K562 treated with DMSO at 1 percent for 24 hours (cell line): ENCODE measurements around the gene ARHGEF12. TPM values are rescaled to one million over a fixed set of nuclear protein-coding genes. Genes with fewer than 3 reads are reported as not detected.

ENCODE experiments used
- total RNA-seq: library from RNA; unstranded; fragments of 300-600 nt; gene quantifications from 2 replicates; pipeline ENCODE4 v1.2.3, GENCODE V29; 2022; ENCODE audit warnings: low read depth; ENCODE audit not compliant: insufficient read depth

The ARHGEF12 gene, protein sequence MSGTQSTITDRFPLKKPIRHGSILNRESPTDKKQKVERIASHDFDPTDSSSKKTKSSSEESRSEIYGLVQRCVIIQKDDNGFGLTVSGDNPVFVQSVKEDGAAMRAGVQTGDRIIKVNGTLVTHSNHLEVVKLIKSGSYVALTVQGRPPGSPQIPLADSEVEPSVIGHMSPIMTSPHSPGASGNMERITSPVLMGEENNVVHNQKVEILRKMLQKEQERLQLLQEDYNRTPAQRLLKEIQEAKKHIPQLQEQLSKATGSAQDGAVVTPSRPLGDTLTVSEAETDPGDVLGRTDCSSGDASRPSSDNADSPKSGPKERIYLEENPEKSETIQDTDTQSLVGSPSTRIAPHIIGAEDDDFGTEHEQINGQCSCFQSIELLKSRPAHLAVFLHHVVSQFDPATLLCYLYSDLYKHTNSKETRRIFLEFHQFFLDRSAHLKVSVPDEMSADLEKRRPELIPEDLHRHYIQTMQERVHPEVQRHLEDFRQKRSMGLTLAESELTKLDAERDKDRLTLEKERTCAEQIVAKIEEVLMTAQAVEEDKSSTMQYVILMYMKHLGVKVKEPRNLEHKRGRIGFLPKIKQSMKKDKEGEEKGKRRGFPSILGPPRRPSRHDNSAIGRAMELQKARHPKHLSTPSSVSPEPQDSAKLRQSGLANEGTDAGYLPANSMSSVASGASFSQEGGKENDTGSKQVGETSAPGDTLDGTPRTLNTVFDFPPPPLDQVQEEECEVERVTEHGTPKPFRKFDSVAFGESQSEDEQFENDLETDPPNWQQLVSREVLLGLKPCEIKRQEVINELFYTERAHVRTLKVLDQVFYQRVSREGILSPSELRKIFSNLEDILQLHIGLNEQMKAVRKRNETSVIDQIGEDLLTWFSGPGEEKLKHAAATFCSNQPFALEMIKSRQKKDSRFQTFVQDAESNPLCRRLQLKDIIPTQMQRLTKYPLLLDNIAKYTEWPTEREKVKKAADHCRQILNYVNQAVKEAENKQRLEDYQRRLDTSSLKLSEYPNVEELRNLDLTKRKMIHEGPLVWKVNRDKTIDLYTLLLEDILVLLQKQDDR (N-terminal part only)
- total RNA-seq = 30.0 and 34.5 TPM in 2 replicates

DNA sequence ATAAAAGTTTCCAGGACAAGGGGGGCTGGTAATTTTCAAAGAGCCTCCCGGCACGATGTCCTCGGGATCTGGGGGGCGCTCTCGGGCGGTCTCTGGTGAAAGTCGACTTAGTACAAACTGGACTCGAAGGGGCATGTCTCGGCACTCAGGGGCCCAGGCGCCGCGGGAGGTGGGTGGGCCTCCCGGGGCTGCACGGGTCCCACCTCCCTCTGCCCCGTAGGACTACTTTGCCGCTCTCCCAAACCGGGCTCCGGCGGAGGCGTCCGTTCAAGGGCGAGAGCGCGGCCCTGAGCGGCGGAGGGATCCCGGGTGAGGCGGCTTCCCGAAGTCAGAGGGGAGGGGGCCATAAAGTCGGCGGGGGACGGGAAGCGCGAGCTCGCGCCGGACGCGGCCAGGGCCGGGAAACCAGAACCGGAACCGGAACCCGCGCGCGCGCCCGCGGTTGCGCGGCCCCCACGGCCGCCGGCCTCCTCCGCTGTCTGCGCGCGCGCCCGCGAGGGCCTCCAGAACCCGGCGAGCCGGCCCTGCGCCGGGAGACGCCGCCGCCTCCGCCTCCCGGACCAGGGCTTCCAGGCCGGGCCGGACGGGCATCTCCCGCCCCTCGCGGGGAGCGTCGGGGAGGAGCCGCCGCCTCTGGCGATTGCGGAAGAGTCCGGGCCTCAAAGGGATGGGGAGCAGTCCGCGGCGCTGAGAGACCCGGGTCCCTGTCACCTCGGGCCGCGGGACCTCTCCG, at the start of gene ARHGEF12:
Gene ARHGEF12 (plus strand): TSS at position 506 of the 733 bp plus-strand sequence. CDS start 831 bp downstream, outside the sequence.

DNA sequence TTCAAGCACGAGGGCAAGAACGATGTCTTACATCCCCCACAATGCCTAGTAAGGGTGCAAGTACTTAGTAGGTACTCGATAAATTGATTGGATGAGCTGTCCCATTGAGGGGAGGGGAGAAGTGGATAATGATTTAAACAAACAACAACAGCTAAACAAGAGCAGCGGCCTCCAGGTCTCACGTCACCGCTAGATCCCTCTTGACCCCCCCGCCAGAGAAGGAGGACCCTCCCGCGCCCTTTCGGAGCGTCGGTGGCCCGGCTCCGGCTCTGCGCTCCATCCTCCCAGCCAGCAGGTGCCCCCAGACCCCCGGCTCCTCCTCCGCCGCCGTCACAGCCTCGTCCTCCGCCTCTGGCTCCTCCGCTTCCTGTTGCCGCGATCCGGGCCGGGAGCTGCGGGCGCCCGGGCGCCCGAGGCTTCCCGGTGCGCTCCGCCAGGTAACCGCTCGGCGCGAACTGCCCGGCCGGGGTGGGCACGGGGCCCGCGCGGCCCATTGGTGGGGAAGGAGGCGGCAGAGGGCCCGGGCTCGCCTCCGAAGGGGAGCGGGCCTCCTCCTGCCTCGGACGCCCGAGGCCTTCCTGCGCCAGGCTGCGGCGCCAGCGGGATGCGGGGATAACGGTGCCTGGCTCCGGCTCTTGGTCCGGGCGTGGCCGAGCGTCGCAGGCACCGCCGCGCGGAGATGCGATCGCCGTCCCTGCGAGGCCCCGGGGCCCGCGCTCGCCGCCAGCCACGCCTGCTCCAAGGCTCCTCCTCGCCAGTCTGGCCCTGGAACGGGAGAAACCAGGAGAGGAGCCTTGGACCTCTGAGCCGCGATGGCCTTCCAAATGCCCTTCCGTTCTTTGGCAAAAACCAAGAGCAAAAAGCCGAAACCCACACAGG, 11.0 kb upstream of the ARHGEF12 start, which contains the start of gene TLCD5:
Gene TLCD5 (plus strand): TSS at position 368 of the 879 bp plus-strand sequence. CDS start 2,143 bp downstream, outside the sequence.

DNA sequence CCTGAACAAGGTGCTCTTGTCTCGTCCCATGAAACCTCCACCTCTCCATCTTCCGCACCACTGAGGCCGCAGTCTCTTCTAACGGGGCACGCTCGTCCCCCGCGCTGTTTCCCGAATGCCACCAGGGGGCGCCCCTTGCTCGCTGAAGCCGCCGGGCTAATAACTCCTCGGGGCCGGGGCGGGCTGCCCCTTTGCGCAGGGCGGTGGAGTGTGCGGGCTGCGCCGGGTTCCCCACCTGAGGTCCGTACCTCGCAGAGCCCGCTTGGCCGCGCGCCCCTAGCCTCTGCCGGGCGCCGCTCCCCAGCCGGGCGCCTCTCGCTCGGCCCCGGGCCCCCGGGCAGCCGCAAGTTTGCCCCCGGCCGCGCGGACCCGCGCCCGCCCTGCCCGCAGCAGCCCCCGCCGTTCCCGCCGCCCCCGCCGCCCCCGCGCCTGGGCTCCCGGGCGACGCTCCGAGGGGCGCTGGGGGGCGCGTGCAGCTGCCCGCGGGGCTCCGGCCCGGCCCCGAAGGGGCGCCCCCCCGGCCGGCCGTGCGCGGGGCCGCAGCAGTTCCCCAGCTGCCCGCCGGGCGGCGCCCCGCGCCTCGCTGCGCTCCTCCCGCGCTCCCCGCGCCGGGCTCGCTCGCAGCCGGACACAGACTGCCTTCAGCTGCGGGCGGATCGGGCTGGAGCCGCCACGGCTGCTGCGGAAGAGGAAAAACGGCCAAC, 175.1 kb downstream of the ARHGEF12 start, which contains the start of gene GRIK4:
Gene GRIK4 (plus strand): TSS at position 633 of the 704 bp plus-strand sequence. CDS start 148,571 bp downstream, outside the sequence.

Other genes starting within 250 kb of the ARHGEF12 start
- 0.45 and 1.3 TPM in 2 replicates for gene TRIM29, start 198.3 kb upstream of the ARHGEF12 start, total RNA-seq
- 7.0 and 13.2 TPM in 2 replicates for gene OAF, start 125.4 kb upstream of the ARHGEF12 start, total RNA-seq
- gene POU2F3, start 96.3 kb upstream of the ARHGEF12 start, total RNA-seq = not detected in 2 replicates
- 1.1 TPM in 2 replicates for gene TLCD5, start 11.1 kb upstream of the ARHGEF12 start, total RNA-seq
- gene GRIK4, start 175.3 kb downstream of the ARHGEF12 start, total RNA-seq = not detected in 2 replicates